Hepatocyte (in vitro differentiated cells): ENCODE results near the gene SNX24. TPM values are rescaled to one million over a fixed set of nuclear protein-coding genes. Genes with fewer than 3 reads are reported as not detected.

Experiments used
- DNase-seq: peaks from one replicate; pipeline ENCODE4 v3.0.0-alpha.2; 2016; ENCODE audit warnings: low spot score
- H2AFZ ChIP-seq: fragments of 200-600 bp; sonication (generic); 2 replicates; pipeline ENCODE4 v1.6.0; 2016; ENCODE audit warnings: antibody characterized with exemption, mild to moderate bottlenecking
- H3K27ac ChIP-seq: fragments of 200-600 bp; sonication (generic); 2 replicates; pipeline ENCODE4 v1.5.1; 2016; ENCODE audit warnings: mild to moderate bottlenecking
- H3K27me3 ChIP-seq: fragments of 200-600 bp; sonication (generic); 2 replicates; pipeline ENCODE4 v1.6.1; 2016
- H3K36me3 ChIP-seq: fragments of 200-600 bp; sonication (generic); replicated peaks from 2 replicates; pipeline ENCODE4 v1.5.1; 2016; ENCODE audit warnings: low read depth; ENCODE audit not compliant: insufficient read depth
- H3K4me1 ChIP-seq: fragments of 200-600 bp; sonication (generic); 2 replicates; pipeline ENCODE4 v1.5.1; 2016; ENCODE audit warnings: mild to moderate bottlenecking, moderate library complexity; ENCODE audit not compliant: insufficient read depth
- H3K4me2 ChIP-seq: fragments of 200-600 bp; sonication (generic); 2 replicates; pipeline ENCODE4 v1.6.0; 2016
- H3K4me3 ChIP-seq: fragments of 200-600 bp; sonication (generic); 2 replicates; pipeline ENCODE4 v1.5.1; 2016; ENCODE audit warnings: mild to moderate bottlenecking
- H3K79me2 ChIP-seq: fragments of 200-600 bp; sonication (generic); 2 replicates; pipeline ENCODE4 v1.6.0; 2017; ENCODE audit warnings: mild to moderate bottlenecking
- H3K9me2 ChIP-seq: fragments of 200-600 bp; sonication (generic); replicated peaks from 2 replicates; pipeline ENCODE4 v1.6.0; 2017; ENCODE audit warnings: mild to moderate bottlenecking; ENCODE audit not compliant: insufficient read depth
- H3K9me3 ChIP-seq: fragments of 200-600 bp; sonication (generic); 2 replicates; pipeline ENCODE4 v1.5.1; 2016; ENCODE audit warnings: low read depth, mild to moderate bottlenecking
- H4K20me1 ChIP-seq: fragments of 200-600 bp; sonication (generic); 2 replicates; pipeline ENCODE4 v1.6.0; 2016; ENCODE audit warnings: mild to moderate bottlenecking; ENCODE audit not compliant: insufficient read depth, poor library complexity, severe bottlenecking
- EZH2 ChIP-seq: fragments of 200-600 bp; sonication (generic); IDR thresholded peaks from 2 replicates; pipeline ENCODE4 v1.6.1; 2016; ENCODE audit warnings: antibody characterized with exemption, mild to moderate bottlenecking, borderline replicate concordance
- EZH2phosphoT487 ChIP-seq: fragments of 200-600 bp; sonication (generic); IDR thresholded peaks from one replicate; pipeline ENCODE4 v1.6.1; 2018; ENCODE audit warnings: antibody characterized with exemption, mild to moderate bottlenecking, low read depth, moderate library complexity; ENCODE audit not compliant: unreplicated experiment, severe bottlenecking
- WGBS: methylation state at CpG from one replicate; pipeline ENCODE4 v1.1.6; 2016; ENCODE audit warnings: low lambda C conversion rate; ENCODE audit errors: missing lambda C conversion rate; 5-methylcytosine and 5-hydroxymethylcytosine counted together
- polyA plus RNA-seq: library from polyadenylated mRNA; unstranded; fragments of >200 nt; fragmentation: Nextera tagmentation; extraction: Ambion mirVana; gene quantifications from 2 replicates; pipeline ENCODE4 v1.2.1, GENCODE V29; 2016
- total RNA-seq: library from RNA; depleted of rRNA; stranded (reverse); fragments of >200 nt; gene quantifications from 2 replicates; pipeline ENCODE4 v1.2.3, GENCODE V29; 2014
- TF ChIP-seq, protein P1 (sequence below): fragments of 200-600 bp; sonication (generic); IDR thresholded peaks from 2 replicates; pipeline ENCODE4 v1.5.1; 2016; ENCODE audit warnings: antibody characterized with exemption, mild to moderate bottlenecking; ENCODE audit not compliant: poor library complexity

The SNX24 gene
- total and polyA plus RNA-seq, 2 experiments from 2014 or later: 28.8 to 38.2 TPM

DNA sequence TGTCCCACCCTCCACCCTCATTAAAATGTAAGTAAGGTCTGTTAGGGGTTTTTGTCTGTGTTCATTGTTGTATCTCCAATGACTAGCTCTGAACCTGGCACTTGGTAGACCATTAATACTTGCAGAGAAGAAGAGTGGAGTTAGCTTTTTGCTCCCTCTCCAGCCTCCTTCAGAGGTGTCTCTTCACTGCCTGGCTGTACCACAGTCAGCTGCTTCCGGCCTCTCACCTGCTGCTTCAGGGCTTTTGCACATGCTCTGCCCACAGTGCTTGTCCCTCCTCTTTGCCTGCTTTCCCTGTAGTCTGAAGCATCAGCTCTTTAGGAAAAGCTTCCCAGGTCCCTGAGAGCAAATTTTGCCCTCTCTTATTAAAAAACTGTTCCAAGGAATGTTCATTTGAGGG, 83.6 kb downstream of the SNX24 start:
- TF ChIP-seq EZH2phosphoT487: no peak
- TF ChIP-seq, protein P1, sequence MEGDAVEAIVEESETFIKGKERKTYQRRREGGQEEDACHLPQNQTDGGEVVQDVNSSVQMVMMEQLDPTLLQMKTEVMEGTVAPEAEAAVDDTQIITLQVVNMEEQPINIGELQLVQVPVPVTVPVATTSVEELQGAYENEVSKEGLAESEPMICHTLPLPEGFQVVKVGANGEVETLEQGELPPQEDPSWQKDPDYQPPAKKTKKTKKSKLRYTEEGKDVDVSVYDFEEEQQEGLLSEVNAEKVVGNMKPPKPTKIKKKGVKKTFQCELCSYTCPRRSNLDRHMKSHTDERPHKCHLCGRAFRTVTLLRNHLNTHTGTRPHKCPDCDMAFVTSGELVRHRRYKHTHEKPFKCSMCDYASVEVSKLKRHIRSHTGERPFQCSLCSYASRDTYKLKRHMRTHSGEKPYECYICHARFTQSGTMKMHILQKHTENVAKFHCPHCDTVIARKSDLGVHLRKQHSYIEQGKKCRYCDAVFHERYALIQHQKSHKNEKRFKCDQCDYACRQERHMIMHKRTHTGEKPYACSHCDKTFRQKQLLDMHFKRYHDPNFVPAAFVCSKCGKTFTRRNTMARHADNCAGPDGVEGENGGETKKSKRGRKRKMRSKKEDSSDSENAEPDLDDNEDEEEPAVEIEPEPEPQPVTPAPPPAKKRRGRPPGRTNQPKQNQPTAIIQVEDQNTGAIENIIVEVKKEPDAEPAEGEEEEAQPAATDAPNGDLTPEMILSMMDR: no peak
- TF ChIP-seq EZH2: no peak
- no peak for DNase-seq
- Histone ChIP-seq H3K27me3 (no peaks in the 10 kb centered on the region), H3K36me3 (no peaks in the 10 kb centered on the region), H2AFZ (no peak overlapping the region), H3K79me2 (peaks cover 2% of the 10 kb centered on the region), H3K9me3 (no peaks in the 10 kb centered on the region), H3K4me3 (no peak overlapping the region), H3K4me1 (no peaks in the 10 kb centered on the region), H4K20me1 (no peaks in the 10 kb centered on the region), H3K27ac (no peak overlapping the region), H3K4me2 (no peak overlapping the region), H3K9me2 (no peaks in the 10 kb centered on the region)
- 91% methylated on average over 1 of the region's 1 CpG for WGBS

DNA sequence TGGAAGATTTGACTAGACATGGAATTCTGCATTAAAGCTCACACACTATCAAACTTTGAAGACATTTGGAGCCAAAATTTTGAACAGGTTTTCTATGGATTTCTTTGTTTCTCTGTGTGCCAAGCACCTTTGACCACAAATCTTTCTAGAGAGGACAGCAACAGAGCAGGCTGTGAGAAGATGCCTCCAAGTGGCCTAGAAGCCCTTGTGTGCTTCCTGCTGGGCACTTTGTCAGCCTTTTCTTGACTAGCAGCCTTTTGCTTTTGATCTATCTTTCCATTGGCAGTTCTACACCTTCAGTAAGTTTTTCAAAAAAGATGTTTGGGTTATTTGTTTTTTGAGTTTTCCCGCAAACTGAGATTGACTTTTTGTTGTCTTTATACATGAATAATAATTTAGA, 84.6 kb downstream of the SNX24 start:
- Histone ChIP-seq H3K9me3 (no peaks in the 10 kb centered on the region), H3K27ac (no peak overlapping the region), H3K4me2 (no peak overlapping the region), H3K4me1 (no peaks in the 10 kb centered on the region), H4K20me1 (no peaks in the 10 kb centered on the region), H3K27me3 (no peaks in the 10 kb centered on the region), H2AFZ (no peak overlapping the region), H3K4me3 (no peak overlapping the region), H3K9me2 (no peaks in the 10 kb centered on the region), H3K36me3 (no peaks in the 10 kb centered on the region), H3K79me2 (no peaks in the 10 kb centered on the region)
- WGBS: 100% methylated on average over 1 of the region's 1 CpG
- TF ChIP-seq, protein P1: no peak
- no peak for TF ChIP-seq EZH2phosphoT487
- no peak for TF ChIP-seq EZH2
- DNase-seq: no peak

- no peak overlapping the region for H2AFZ ChIP-seq
- no peaks in the 10 kb centered on the region for H3K79me2 ChIP-seq
- H3K4me3 ChIP-seq: no peak overlapping the region
- no peak for DNase-seq
- no peaks in the 10 kb centered on the region for H3K4me1 ChIP-seq
- TF ChIP-seq, protein P1: no peak
- TF ChIP-seq EZH2phosphoT487: no peak
- no peak for TF ChIP-seq EZH2
- no peaks in the 10 kb centered on the region for H4K20me1 ChIP-seq
- no peaks in the 10 kb centered on the region for H3K36me3 ChIP-seq
- no peaks in the 10 kb centered on the region for H3K27me3 ChIP-seq
- H3K9me3 ChIP-seq: no peaks in the 10 kb centered on the region
- WGBS: 67% methylated on average over 7 of the region's 7 CpGs
- H3K4me2 ChIP-seq: no peak overlapping the region
- no peak overlapping the region for H3K27ac ChIP-seq
- no peaks in the 10 kb centered on the region for H3K9me2 ChIP-seq
These were observed 88.5 kb downstream of the SNX24 start for GRCh38 chr5:122933956-122934355.

GRCh38 chr5:122936088-122936487, 90.7 kb downstream of the SNX24 start:
- Histone ChIP-seq H2AFZ (no peak overlapping the region), H3K9me2 (no peaks in the 10 kb centered on the region), H3K4me3 (no peak overlapping the region), H3K4me1 (no peaks in the 10 kb centered on the region), H3K27me3 (no peaks in the 10 kb centered on the region), H4K20me1 (no peaks in the 10 kb centered on the region), H3K4me2 (no peak overlapping the region), H3K27ac (no peak overlapping the region), H3K9me3 (no peaks in the 10 kb centered on the region), H3K36me3 (no peaks in the 10 kb centered on the region), H3K79me2 (no peaks in the 10 kb centered on the region)
- WGBS: 96% methylated on average over 1 of the region's 1 CpG
- TF ChIP-seq EZH2: no peak
- TF ChIP-seq EZH2phosphoT487: no peak
- TF ChIP-seq, protein P1: no peak
- DNase-seq: no peak
